ENCODE measurements around the gene MCTP1.
"Not testable (repeated sequence)": the region's sequence is repeated elsewhere in the genome, so short reads cannot be mapped to it uniquely, and the experiment has no call there.

MCTP1 gene

GRCh38 chr5:95172659-95173058 lies 112.2 kb downstream of the MCTP1 start:
- Mint-ChIP-seq H3K4me1 (no peaks in the 10 kb centered on the region), H3K27me3 (peaks cover 8% of the 10 kb centered on the region), H3K27ac (no peak overlapping the region), H3K9me3 (peaks cover 6 to 8% of the 10 kb centered on the region in 2 donors), H3K4me3 (no peak overlapping the region)
- DNase-seq: no peak
- ATAC-seq: no peak

- peaks cover 0 to 13% of the 10 kb centered on the region in 2 donors for H3K9me3 Mint-ChIP-seq
- no peaks in the 10 kb centered on the region for H3K4me1 Mint-ChIP-seq
- no peak overlapping the region for H3K27ac Mint-ChIP-seq
- ATAC-seq: no peak
- no peak for DNase-seq
- H3K27me3 Mint-ChIP-seq: no peaks in the 10 kb centered on the region
- H3K4me3 Mint-ChIP-seq: no peak overlapping the region
These were observed 120.0 kb downstream of the MCTP1 start for GRCh38 chr5:95164861-95165260.

GRCh38 chr5:95163079-95163478 lies 121.8 kb downstream of the MCTP1 start:
- DNase-seq (no peak), ATAC-seq (no peak)
- Mint-ChIP-seq H3K27ac (no peak overlapping the region), H3K4me1 (no peaks in the 10 kb centered on the region), H3K4me3 (no peak overlapping the region), H3K27me3 (no peaks in the 10 kb centered on the region), H3K9me3 (peaks cover 0 to 7% of the 10 kb centered on the region in 2 donors)

- Mint-ChIP-seq H3K9me3 (peaks cover 0 to 7% of the 10 kb centered on the region in 2 donors), H3K27ac (no peak overlapping the region), H3K4me3 (no peak overlapping the region), H3K27me3 (no peaks in the 10 kb centered on the region), H3K4me1 (no peaks in the 10 kb centered on the region)
- no peak for ATAC-seq
- DNase-seq: no peak
These were observed 122.5 kb downstream of the MCTP1 start for GRCh38 chr5:95162231-95162992.

GRCh38 chr5:95159603-95160002 lies 125.3 kb downstream of the MCTP1 start:
- ATAC-seq (no peak), DNase-seq (no peak)
- no peak overlapping the region for H3K4me3 Mint-ChIP-seq
- no peaks in the 10 kb centered on the region for H3K27me3 Mint-ChIP-seq
- no peaks in the 10 kb centered on the region for H3K9me3 Mint-ChIP-seq
- no peaks in the 10 kb centered on the region for H3K4me1 Mint-ChIP-seq
- no peak overlapping the region for H3K27ac Mint-ChIP-seq

- no peaks in the 10 kb centered on the region for H3K4me1 Mint-ChIP-seq
- no peak overlapping the region for H3K27ac Mint-ChIP-seq
- ATAC-seq (no peak), DNase-seq (no peak)
- no peaks in the 10 kb centered on the region for H3K9me3 Mint-ChIP-seq
- H3K4me3 Mint-ChIP-seq: no peak overlapping the region
- H3K27me3 Mint-ChIP-seq: no peaks in the 10 kb centered on the region
These were observed 129.0 kb downstream of the MCTP1 start for GRCh38 chr5:95155888-95156287.

- H3K9me3 Mint-ChIP-seq: peaks cover 0 to under 1% of the 10 kb centered on the region in 2 donors
- H3K27me3 Mint-ChIP-seq: no peaks in the 10 kb centered on the region
- no peak overlapping the region for H3K4me3 Mint-ChIP-seq
- ATAC-seq (no peak), DNase-seq (no peak)
- no peaks in the 10 kb centered on the region for H3K4me1 Mint-ChIP-seq
- H3K27ac Mint-ChIP-seq: no peak overlapping the region
These were observed 131.4 kb downstream of the MCTP1 start for GRCh38 chr5:95153511-95153910.

- no peaks in the 10 kb centered on the region for H3K27me3 Mint-ChIP-seq
- no peaks in the 10 kb centered on the region for H3K4me1 Mint-ChIP-seq
- peaks cover 5 to 10% of the 10 kb centered on the region in 2 donors for H3K9me3 Mint-ChIP-seq
- no peak overlapping the region for H3K27ac Mint-ChIP-seq
- ATAC-seq (no peak), DNase-seq (no peak)
- H3K4me3 Mint-ChIP-seq: no peak overlapping the region
These were observed 132.4 kb downstream of the MCTP1 start for GRCh38 chr5:95152535-95152934.

GRCh38 chr5:95152131-95152530 lies 132.8 kb downstream of the MCTP1 start:
- ATAC-seq (no peak), DNase-seq (no peak)
- H3K4me1 Mint-ChIP-seq: no peaks in the 10 kb centered on the region
- H3K27me3 Mint-ChIP-seq: no peaks in the 10 kb centered on the region
- no peak overlapping the region for H3K4me3 Mint-ChIP-seq
- no peak overlapping the region for H3K27ac Mint-ChIP-seq
- peaks cover 9 to 14% of the 10 kb centered on the region in 2 donors for H3K9me3 Mint-ChIP-seq

GRCh38 chr5:95151694-95152093 lies 133.2 kb downstream of the MCTP1 start:
- DNase-seq (no peak), ATAC-seq (no peak)
- no peaks in the 10 kb centered on the region for H3K27me3 Mint-ChIP-seq
- H3K4me3 Mint-ChIP-seq: no peak overlapping the region
- H3K4me1 Mint-ChIP-seq: no peaks in the 10 kb centered on the region
- H3K9me3 Mint-ChIP-seq: peaks cover 10 to 14% of the 10 kb centered on the region in 2 donors
- H3K27ac Mint-ChIP-seq: no peak overlapping the region

GRCh38 chr5:95149387-95149786 lies 135.5 kb downstream of the MCTP1 start:
- ATAC-seq (no peak), DNase-seq (no peak)
- Mint-ChIP-seq H3K27me3 (no peaks in the 10 kb centered on the region), H3K4me1 (no peaks in the 10 kb centered on the region), H3K9me3 (peaks cover 10 to 14% of the 10 kb centered on the region in 2 donors), H3K4me3 (no peak overlapping the region), H3K27ac (no peak overlapping the region)

- DNase-seq (no peak), ATAC-seq (no peak)
- no peak overlapping the region for H3K4me3 Mint-ChIP-seq
- H3K4me1 Mint-ChIP-seq: no peaks in the 10 kb centered on the region
- no peak overlapping the region for H3K27ac Mint-ChIP-seq
- no peaks in the 10 kb centered on the region for H3K27me3 Mint-ChIP-seq
- H3K9me3 Mint-ChIP-seq: peaks cover 10 to 14% of the 10 kb centered on the region in 2 donors
These were observed 136.4 kb downstream of the MCTP1 start for GRCh38 chr5:95148453-95148852.

GRCh38 chr5:95143858-95144257 lies 141.0 kb downstream of the MCTP1 start:
- H3K9me3 Mint-ChIP-seq: peaks cover 10 to 14% of the 10 kb centered on the region in 2 donors
- H3K27ac Mint-ChIP-seq, H3K27me3 Mint-ChIP-seq, DNase-seq, H3K4me1 Mint-ChIP-seq, ATAC-seq, H3K4me3 Mint-ChIP-seq: not testable (repeated sequence)

- H3K4me1 Mint-ChIP-seq: no peaks in the 10 kb centered on the region
- no peak for ATAC-seq
These were observed 142.7 kb downstream of the MCTP1 start for GRCh38 chr5:95142145-95142544.

GRCh38 chr5:95141141-95141540 lies 143.8 kb downstream of the MCTP1 start:
- Mint-ChIP-seq H3K4me1 (no peaks in the 10 kb centered on the region), H3K27me3 (no peaks in the 10 kb centered on the region)

More at GRCh38 chr5:95142145-95142544, 142.7 kb downstream of the MCTP1 start:
- Mint-ChIP-seq H3K9me3 (peaks cover under 1 to 2% of the 10 kb centered on the region in 2 donors), H3K27ac (no peak overlapping the region), H3K27me3 (no peaks in the 10 kb centered on the region), H3K4me3 (no peak overlapping the region)
- no peak for DNase-seq

GRCh38 chr5:95134326-95134725 lies 150.6 kb downstream of the MCTP1 start:
- DNase-seq: no peak
- no peak overlapping the region for H3K4me3 Mint-ChIP-seq
- ATAC-seq: no peak
- no peaks in the 10 kb centered on the region for H3K27me3 Mint-ChIP-seq
- H3K27ac Mint-ChIP-seq: no peak overlapping the region
- no peaks in the 10 kb centered on the region for H3K4me1 Mint-ChIP-seq
- H3K9me3 Mint-ChIP-seq: no peaks in the 10 kb centered on the region

More at GRCh38 chr5:95141141-95141540, 143.8 kb downstream of the MCTP1 start:
- H3K4me3 Mint-ChIP-seq: no peak overlapping the region
- no peak overlapping the region for H3K27ac Mint-ChIP-seq
- DNase-seq (no peak), ATAC-seq (no peak)
- H3K9me3 Mint-ChIP-seq: no peaks in the 10 kb centered on the region

GRCh38 chr5:95132096-95132495 lies 152.8 kb downstream of the MCTP1 start:
- no peaks in the 10 kb centered on the region for H3K27me3 Mint-ChIP-seq
- H3K4me3 Mint-ChIP-seq: no peak overlapping the region
- H3K4me1 Mint-ChIP-seq: no peaks in the 10 kb centered on the region
- ATAC-seq: no peak
- peaks cover 0 to 14% of the 10 kb centered on the region in 2 donors for H3K9me3 Mint-ChIP-seq
- no peak for DNase-seq
- no peak overlapping the region for H3K27ac Mint-ChIP-seq

Measured in stimulated activated naive CD8-positive, alpha-beta T cell treated with anti-CD3 and anti-CD28 coated beads, Interleukin-15, amount 100 ng/mL, for 72 hours (primary cell).